ENCODE results near the gene CCDC57. TPM values are rescaled to one million over a fixed set of nuclear protein-coding genes. Genes with fewer than 3 reads are reported as not detected.

Gene CCDC57
- total and polyA plus RNA-seq, 9 of the 15 experiments (the other 6 are each of a cell fraction or from before 2014, with no cell fraction given) = 0.83 to 36.2 (median 13.6) TPM

GRCh38 chr17:82097919-82098168 lies 114.8 kb downstream of the CCDC57 start (continued):
- TF ChIP-seq SLC30A9 (CRISPR knock-in tag; IDR thresholded peaks at IDR 0.05) = no peak
- TF ChIP-seq CBFA2T2 (conservative IDR thresholded peaks at IDR 0.05) = no peak
- TF ChIP-seq, protein P1, sequence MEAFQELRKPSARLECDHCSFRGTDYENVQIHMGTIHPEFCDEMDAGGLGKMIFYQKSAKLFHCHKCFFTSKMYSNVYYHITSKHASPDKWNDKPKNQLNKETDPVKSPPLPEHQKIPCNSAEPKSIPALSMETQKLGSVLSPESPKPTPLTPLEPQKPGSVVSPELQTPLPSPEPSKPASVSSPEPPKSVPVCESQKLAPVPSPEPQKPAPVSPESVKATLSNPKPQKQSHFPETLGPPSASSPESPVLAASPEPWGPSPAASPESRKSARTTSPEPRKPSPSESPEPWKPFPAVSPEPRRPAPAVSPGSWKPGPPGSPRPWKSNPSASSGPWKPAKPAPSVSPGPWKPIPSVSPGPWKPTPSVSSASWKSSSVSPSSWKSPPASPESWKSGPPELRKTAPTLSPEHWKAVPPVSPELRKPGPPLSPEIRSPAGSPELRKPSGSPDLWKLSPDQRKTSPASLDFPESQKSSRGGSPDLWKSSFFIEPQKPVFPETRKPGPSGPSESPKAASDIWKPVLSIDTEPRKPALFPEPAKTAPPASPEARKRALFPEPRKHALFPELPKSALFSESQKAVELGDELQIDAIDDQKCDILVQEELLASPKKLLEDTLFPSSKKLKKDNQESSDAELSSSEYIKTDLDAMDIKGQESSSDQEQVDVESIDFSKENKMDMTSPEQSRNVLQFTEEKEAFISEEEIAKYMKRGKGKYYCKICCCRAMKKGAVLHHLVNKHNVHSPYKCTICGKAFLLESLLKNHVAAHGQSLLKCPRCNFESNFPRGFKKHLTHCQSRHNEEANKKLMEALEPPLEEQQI (IDR thresholded peaks at IDR 0.05) = no peak
- peak; percentile 59; the same call in 1 of the 2 replicates for TF ChIP-seq PHF8 (IDR thresholded peaks at IDR 0.05; ENCODE audit: borderline replicate concordance, low read length)
- TF ChIP-seq TEAD2 (tag; IDR thresholded peaks at IDR 0.05) = no peak
- TF ChIP-seq XRCC4 (IDR thresholded peaks at IDR 0.05; ENCODE audit: extremely low read depth, insufficient read depth, insufficient read length) = no peak
- TF ChIP-seq, protein P2, sequence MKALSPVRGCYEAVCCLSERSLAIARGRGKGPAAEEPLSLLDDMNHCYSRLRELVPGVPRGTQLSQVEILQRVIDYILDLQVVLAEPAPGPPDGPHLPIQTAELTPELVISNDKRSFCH (CRISPR knock-in tag; IDR thresholded peaks at IDR 0.05) = no peak
- TF ChIP-seq, protein P2 (tag; IDR thresholded peaks at IDR 0.05) = peak; percentile 19; the same call in 1 of the 2 replicates
- TF ChIP-seq SRSF3 (IDR thresholded peaks at IDR 0.05; ENCODE audit: insufficient read depth, low read length) = 0 out of 2 replicates have a peak, but pooled peaks have one; percentile 66
- TF ChIP-seq, protein P3, sequence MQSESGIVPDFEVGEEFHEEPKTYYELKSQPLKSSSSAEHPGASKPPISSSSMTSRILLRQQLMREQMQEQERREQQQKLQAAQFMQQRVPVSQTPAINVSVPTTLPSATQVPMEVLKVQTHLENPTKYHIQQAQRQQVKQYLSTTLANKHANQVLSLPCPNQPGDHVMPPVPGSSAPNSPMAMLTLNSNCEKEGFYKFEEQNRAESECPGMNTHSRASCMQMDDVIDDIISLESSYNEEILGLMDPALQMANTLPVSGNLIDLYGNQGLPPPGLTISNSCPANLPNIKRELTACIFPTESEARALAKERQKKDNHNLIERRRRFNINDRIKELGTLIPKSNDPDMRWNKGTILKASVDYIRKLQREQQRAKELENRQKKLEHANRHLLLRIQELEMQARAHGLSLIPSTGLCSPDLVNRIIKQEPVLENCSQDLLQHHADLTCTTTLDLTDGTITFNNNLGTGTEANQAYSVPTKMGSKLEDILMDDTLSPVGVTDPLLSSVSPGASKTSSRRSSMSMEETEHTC (IDR thresholded peaks at IDR 0.05) = no peak
- TF ChIP-seq, protein P4, sequence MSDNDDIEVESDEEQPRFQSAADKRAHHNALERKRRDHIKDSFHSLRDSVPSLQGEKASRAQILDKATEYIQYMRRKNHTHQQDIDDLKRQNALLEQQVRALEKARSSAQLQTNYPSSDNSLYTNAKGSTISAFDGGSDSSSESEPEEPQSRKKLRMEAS (CRISPR knock-in tag; IDR thresholded peaks at IDR 0.05) = no peak
